B cell (primary cell): ENCODE results near the gene RGS19. TPM values are rescaled to one million over a fixed set of nuclear protein-coding genes. Genes with fewer than 3 reads are reported as not detected.

Source experiments
- ATAC-seq: fragments of 200-7000 bp; cut with Tn5 transposase; one replicate; pipeline ENCODE4 v1.10.0; 2021; ENCODE audit warnings: low read depth, mild to moderate bottlenecking, moderate number of reproducible peaks, moderate library complexity
- CTCF ChIA-PET: fragments of 350-600 bp; sonication (Branson Sonifier 250); formaldehyde crosslinking; loops from one replicate; lab custom pipeline; 2021; ENCODE audit warnings: antibody characterized with exemption, inconsistent platforms; lab: Charles Lee
- POLR2A ChIA-PET: fragments of 350-600 bp; sonication (Branson Sonifier 250); formaldehyde crosslinking; loops from one replicate; lab custom pipeline; 2021; ENCODE audit warnings: antibody characterized with exemption; lab: Charles Lee
- DNase-seq: peaks from one replicate; pipeline ENCODE4 v3.0.0; 2013
- H2AFZ ChIP-seq: 2 replicates; pipeline ENCODE4 v1.6.1; 2012; ENCODE audit warnings: mild to moderate bottlenecking, low read depth, low read length; ENCODE audit not compliant: insufficient read depth, poor library complexity, severe bottlenecking
- H3K27ac ChIP-seq, 2 donors: 1 replicate in 1 of 2; 2 replicates in 1 of 2; pipeline ENCODE4 v1.5.1; 2012 to 2013; ENCODE audit warnings: low read length in 2 of 2, mild to moderate bottlenecking in 2 of 2, moderate library complexity in 1 of 2
- H3K27me3 ChIP-seq, 4 experiments: fragments of 200-600 bp in 1 of 4; sonication (generic) in 1 of 4; replicated peaks in 1 of 4; 1 replicate in 2 of 4; 2 replicates in 2 of 4; pipeline versions ENCODE4 v1.6.1 to v1.7.0; 2013 to 2016; ENCODE audit warnings: low read length in 3 of 4, mild to moderate bottlenecking in 2 of 4, mixed read lengths in 1 of 4, moderate library complexity in 1 of 4; ENCODE audit not compliant: insufficient read depth in 4 of 4, control insufficient read depth in 3 of 4; ENCODE audit errors: control extremely low read depth in 1 of 4
- H3K36me3 ChIP-seq, 2 experiments: replicated peaks in 1 of 2; 1 replicate in 1 of 2; 2 replicates in 1 of 2; pipeline versions ENCODE4 v1.6.1 to v1.7.1; 2013; ENCODE audit warnings: low read length in 1 of 2; ENCODE audit not compliant: insufficient read depth in 2 of 2, control insufficient read depth in 1 of 2; ENCODE audit errors: control extremely low read depth in 1 of 2, extremely low read depth in 1 of 2
- H3K4me1 ChIP-seq, 2 donors: fragments of 200-600 bp in 1 of 2; sonication (generic) in 1 of 2; 1 replicate in 1 of 2; 2 replicates in 1 of 2; pipeline versions ENCODE4 v1.5.1 to v1.6.1; 2013 to 2017; ENCODE audit warnings: low read length in 2 of 2; ENCODE audit not compliant: control insufficient read depth in 2 of 2, insufficient read depth in 2 of 2
- H3K4me2 ChIP-seq: replicated peaks from 2 replicates; pipeline ENCODE3; 2012; ENCODE audit warnings: mild to moderate bottlenecking, low read depth, low read length; ENCODE audit not compliant: poor library complexity, severe bottlenecking
- H3K4me3 ChIP-seq, 5 experiments: fragments of 200-600 bp in 1 of 5; sonication (generic) in 1 of 5; 1 replicate in 3 of 5; 2 replicates in 2 of 5; pipeline versions ENCODE4 v1.5.1 to v1.7.0; 2011 to 2016; ENCODE audit warnings: low read length in 4 of 5, mild to moderate bottlenecking in 4 of 5, low read depth in 2 of 5, control low read depth in 1 of 5, moderate library complexity in 1 of 5; ENCODE audit not compliant: insufficient read depth in 1 of 5; ENCODE audit errors: control extremely low read depth in 1 of 5, extremely low read depth in 1 of 5
- H3K79me2 ChIP-seq: fragments of 200-600 bp; sonication (generic); one replicate; pipeline ENCODE4 v1.6.0; 2016; ENCODE audit warnings: low read length; ENCODE audit not compliant: control insufficient read depth, insufficient read depth
- H3K9ac ChIP-seq: fragments of 200-600 bp; sonication (generic); 2 replicates; pipeline ENCODE4 v1.6.1; 2017; ENCODE audit warnings: mild to moderate bottlenecking, low read length, moderate library complexity
- H3K9me3 ChIP-seq, 3 donors: one replicate each; pipeline versions ENCODE4 v1.6.1 to v1.7.1; 2013; ENCODE audit warnings: low read length in 2 of 3; ENCODE audit not compliant: control insufficient read depth in 2 of 3, insufficient read depth in 1 of 3; ENCODE audit errors: control extremely low read depth in 1 of 3
- H4K20me1 ChIP-seq: 2 replicates; pipeline ENCODE4 v1.6.0; 2012; ENCODE audit warnings: mild to moderate bottlenecking, low read length; ENCODE audit not compliant: insufficient read depth, control insufficient read depth, poor library complexity, severe bottlenecking
- H3K27ac Mint-ChIP-seq: one replicate; pipeline ENCODE4 v1.8.0; 2021; ENCODE audit warnings: mixed read lengths
- H3K27me3 Mint-ChIP-seq: one replicate; pipeline ENCODE4 v1.8.0; 2021; ENCODE audit warnings: mixed read lengths
- H3K4me1 Mint-ChIP-seq: one replicate; pipeline ENCODE4 v1.8.0; 2021; ENCODE audit warnings: mixed read lengths
- H3K4me3 Mint-ChIP-seq: one replicate; pipeline ENCODE4 v1.8.0; 2021; ENCODE audit warnings: mixed read lengths
- H3K9me3 Mint-ChIP-seq: one replicate; pipeline ENCODE4 v1.8.0; 2022; ENCODE audit warnings: mixed read lengths; ENCODE audit not compliant: insufficient read depth
- EZH2 ChIP-seq: IDR thresholded peaks from 2 replicates; pipeline ENCODE4 v1.6.1; 2012; ENCODE audit warnings: borderline replicate concordance, low read depth, mild to moderate bottlenecking, moderate library complexity, low read length; ENCODE audit not compliant: insufficient read depth, poor library complexity, severe bottlenecking
- WGBS: methylation state at CpG from one replicate; pipeline ENCODE4 v1.1.5; 2013; ENCODE audit warnings: missing lambda C conversion rate; ENCODE audit not compliant: insufficient coverage; 5-methylcytosine and 5-hydroxymethylcytosine counted together
- intact Hi-C: fragments of 100-400 bp; cut with micrococcal nuclease; formaldehyde crosslinking; loops from one replicate; pipeline ENCODE4 v1.10.0; 2022
- polyA plus RNA-seq: library from polyadenylated mRNA; depleted of rRNA; stranded (reverse); fragments of >200 nt; gene quantifications from 2 replicates; pipeline ENCODE4 v1.2.3, GENCODE V29; 2012
- total RNA-seq, 2 donors: library from RNA; stranded (reverse); fragments of 120-200 nt in 1 of 2; gene quantifications; 1 replicate in 1 of 2; 2 replicates in 1 of 2; pipeline versions ENCODE4 v1.2.3 to v1.2.4, GENCODE V29; 2013 to 2022
- TF ChIP-seq, protein P1 (sequence below): fragments of 200-600 bp; IDR thresholded peaks from one replicate; pipeline ENCODE4 v1.8.0; 2022; ENCODE audit warnings: antibody characterized with exemption, mild to moderate bottlenecking

RGS19 gene
- total and polyA plus RNA-seq, 2 donors (not counting 1 experiment from before 2014, with no cell fraction given), result 69.4 to 203 TPM

DNA sequence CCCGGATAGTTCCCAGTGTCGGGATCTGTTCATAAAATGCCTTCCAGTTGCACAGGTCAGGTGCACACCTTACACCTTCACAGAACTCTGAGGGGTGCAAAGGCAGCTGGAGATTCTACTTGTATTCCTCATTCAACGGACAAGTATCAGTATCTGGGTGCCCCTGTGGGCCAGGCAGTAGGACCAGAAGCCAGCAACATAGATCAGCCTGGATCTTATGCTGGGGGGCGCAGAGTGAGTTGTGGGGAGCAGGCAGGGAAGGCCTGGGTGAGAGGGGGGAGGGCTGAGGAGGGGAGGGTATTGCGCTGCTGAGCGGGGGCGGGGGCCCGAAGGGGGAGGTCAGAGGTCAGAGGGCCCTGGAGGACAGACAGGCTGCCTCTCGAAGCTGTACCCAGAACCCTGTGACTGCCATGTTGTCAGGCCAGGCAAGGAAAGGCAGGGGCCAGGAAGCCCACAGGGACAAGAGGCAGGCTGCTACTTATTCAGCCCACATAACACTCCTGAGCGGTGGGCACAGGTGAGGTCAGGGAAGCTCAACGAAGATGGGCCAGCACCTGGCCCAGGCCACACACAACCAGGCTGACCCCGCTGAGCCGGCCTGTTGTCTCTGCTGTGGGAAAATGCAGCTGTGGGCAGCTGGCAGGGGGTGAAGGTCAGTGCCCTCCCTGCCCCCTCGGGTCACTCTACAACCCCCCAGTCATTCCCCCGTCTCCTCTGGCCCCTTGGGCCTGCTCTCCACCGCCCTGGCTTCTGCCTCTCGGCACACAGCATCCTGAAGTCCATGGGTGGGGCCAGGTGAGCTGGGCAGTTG is 1.7 kb upstream of the RGS19 start:
- ATAC-seq (no peak), DNase-seq (no peak)
- ChIA-PET POLR2A (interaction anchor here (0.9 to 5.5 kb wide), 5 partner anchors 15 to 43 kb away, joined by 3 to 55 read pairs (median 7); partner anchors contain the start of gene TCEA2), CTCF (interaction anchor here (2.1 to 11.8 kb wide), 5 partner anchors 11 to 41 kb away, joined by 4 to 220 read pairs (median 41); partner anchors contain the start of gene TCEA2)
- Mint-ChIP-seq H3K9me3 (no peaks in the 10 kb centered on the region), H3K27ac (peak overlapping the region; percentile 93), H3K4me3 (peak overlapping the region; percentile 87), H3K4me1 (peaks cover 53% of the 10 kb centered on the region), H3K27me3 (peaks cover 5% of the 10 kb centered on the region)
- peak overlapping the region; percentile 96 for H3K4me2 ChIP-seq
- H3K9me3 ChIP-seq, result no peaks in the 10 kb centered on the region
- peaks cover 0 to 5% of the 10 kb centered on the region in 2 experiments for H3K36me3 ChIP-seq
- peaks cover 17% of the 10 kb centered on the region for H3K79me2 ChIP-seq
- peak overlapping the region; percentile 69 to 94 for H3K27ac ChIP-seq
- TF ChIP-seq, protein P1, sequence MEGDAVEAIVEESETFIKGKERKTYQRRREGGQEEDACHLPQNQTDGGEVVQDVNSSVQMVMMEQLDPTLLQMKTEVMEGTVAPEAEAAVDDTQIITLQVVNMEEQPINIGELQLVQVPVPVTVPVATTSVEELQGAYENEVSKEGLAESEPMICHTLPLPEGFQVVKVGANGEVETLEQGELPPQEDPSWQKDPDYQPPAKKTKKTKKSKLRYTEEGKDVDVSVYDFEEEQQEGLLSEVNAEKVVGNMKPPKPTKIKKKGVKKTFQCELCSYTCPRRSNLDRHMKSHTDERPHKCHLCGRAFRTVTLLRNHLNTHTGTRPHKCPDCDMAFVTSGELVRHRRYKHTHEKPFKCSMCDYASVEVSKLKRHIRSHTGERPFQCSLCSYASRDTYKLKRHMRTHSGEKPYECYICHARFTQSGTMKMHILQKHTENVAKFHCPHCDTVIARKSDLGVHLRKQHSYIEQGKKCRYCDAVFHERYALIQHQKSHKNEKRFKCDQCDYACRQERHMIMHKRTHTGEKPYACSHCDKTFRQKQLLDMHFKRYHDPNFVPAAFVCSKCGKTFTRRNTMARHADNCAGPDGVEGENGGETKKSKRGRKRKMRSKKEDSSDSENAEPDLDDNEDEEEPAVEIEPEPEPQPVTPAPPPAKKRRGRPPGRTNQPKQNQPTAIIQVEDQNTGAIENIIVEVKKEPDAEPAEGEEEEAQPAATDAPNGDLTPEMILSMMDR, result no peak
- TF ChIP-seq EZH2, result no peak
- H3K9ac ChIP-seq, result peak overlapping the region; percentile 72
- H4K20me1 ChIP-seq, result peaks cover 41% of the 10 kb centered on the region
- peaks cover 0 to 11% (median 3%) of the 10 kb centered on the region in 4 experiments for H3K27me3 ChIP-seq
- peak overlapping the region; percentile 42 to 70 (median 63) for H3K4me3 ChIP-seq
- peak overlapping the region; percentile 65 for H2AFZ ChIP-seq
- 81% methylated on average over 14 of the region's 17 CpGs for WGBS
- peaks cover 50 to 68% of the 10 kb centered on the region in 2 donors for H3K4me1 ChIP-seq
- intact Hi-C loops, result loop anchor here (5.0 kb wide), 1 partner anchor 99 kb away; the partner anchor contains the start of gene PRPF6
